Mesodermal cell (in vitro differentiated cells): ENCODE data around the gene FUT2.

Experiments used
- H3K27ac ChIP-seq: 2 replicates; pipeline ENCODE4 v1.7.0; 2013; ENCODE audit warnings: mild to moderate bottlenecking, low read depth, low read length, moderate library complexity; ENCODE audit not compliant: severe bottlenecking
- H3K36me3 ChIP-seq: 2 replicates; pipeline ENCODE4 v1.7.1; 2013; ENCODE audit warnings: mild to moderate bottlenecking, low read length, moderate library complexity; ENCODE audit not compliant: control insufficient read depth, insufficient read depth
- H3K4me1 ChIP-seq: one replicate; pipeline ENCODE4 v1.7.1; 2013; ENCODE audit warnings: mild to moderate bottlenecking, low read length; ENCODE audit not compliant: insufficient read depth, control insufficient read depth, poor library complexity, severe bottlenecking
- H3K4me3 ChIP-seq: 2 replicates; pipeline ENCODE4 v1.7.0; 2013; ENCODE audit warnings: low read length, control low read depth, mild to moderate bottlenecking; ENCODE audit not compliant: insufficient read depth, poor library complexity, severe bottlenecking; ENCODE audit errors: extremely low read depth
- H3K9me3 ChIP-seq: 2 replicates; pipeline ENCODE4 v1.7.1; 2013; ENCODE audit warnings: mild to moderate bottlenecking, low read length, moderate library complexity; ENCODE audit not compliant: control insufficient read depth
- WGBS, 2 experiments: methylation state at CpG; one replicate each; pipeline ENCODE4 v1.1.5; 2013; ENCODE audit warnings: missing lambda C conversion rate in 2 of 2; ENCODE audit not compliant: insufficient coverage in 2 of 2; 5-methylcytosine and 5-hydroxymethylcytosine counted together

The FUT2 gene

DNA sequence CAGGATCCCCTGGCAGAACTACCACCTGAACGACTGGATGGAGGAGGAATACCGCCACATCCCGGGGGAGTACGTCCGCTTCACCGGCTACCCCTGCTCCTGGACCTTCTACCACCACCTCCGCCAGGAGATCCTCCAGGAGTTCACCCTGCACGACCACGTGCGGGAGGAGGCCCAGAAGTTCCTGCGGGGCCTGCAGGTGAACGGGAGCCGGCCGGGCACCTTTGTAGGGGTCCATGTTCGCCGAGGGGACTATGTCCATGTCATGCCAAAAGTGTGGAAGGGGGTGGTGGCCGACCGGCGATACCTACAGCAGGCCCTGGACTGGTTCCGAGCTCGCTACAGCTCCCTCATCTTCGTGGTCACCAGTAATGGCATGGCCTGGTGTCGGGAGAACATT lies 7.5 kb downstream of the FUT2 start:
- H3K4me3 ChIP-seq = no peak overlapping the region
- no peaks in the 10 kb centered on the region for H3K36me3 ChIP-seq
- H3K27ac ChIP-seq = no peak overlapping the region
- no peaks in the 10 kb centered on the region for H3K4me1 ChIP-seq
- WGBS, 2 experiments = 91 to 94% methylated on average over 18 of the region's 23 CpGs
- H3K9me3 ChIP-seq = no peaks in the 10 kb centered on the region

DNA sequence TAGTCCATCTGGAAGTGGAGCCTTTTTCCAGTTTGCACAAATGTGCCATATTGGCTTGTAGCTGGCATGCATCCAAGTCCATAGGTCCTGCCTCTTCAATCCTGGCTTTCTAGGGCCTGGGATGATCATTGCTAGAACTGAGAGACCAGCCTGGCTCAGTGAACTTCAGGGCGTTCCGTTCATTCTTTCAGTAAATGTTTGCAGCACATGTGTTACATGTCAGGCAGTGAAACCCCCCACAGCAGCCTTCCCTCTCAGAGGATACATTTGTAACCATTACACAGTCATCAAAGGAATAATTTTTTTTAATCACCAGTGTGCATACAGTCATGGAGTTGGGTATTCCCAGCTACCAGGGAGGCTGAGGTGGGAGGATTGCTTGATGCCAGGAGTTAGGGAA lies 9.7 kb downstream of the FUT2 start:
- no peaks in the 10 kb centered on the region for H3K9me3 ChIP-seq
- no peak overlapping the region for H3K27ac ChIP-seq
- 75% methylated on average over 2 of the region's 2 CpGs; no CpG with 5 or more reads in 1 of the 2 experiments for WGBS, 2 experiments
- no peaks in the 10 kb centered on the region for H3K36me3 ChIP-seq
- H3K4me3 ChIP-seq = no peak overlapping the region
- H3K4me1 ChIP-seq = no peaks in the 10 kb centered on the region

DNA sequence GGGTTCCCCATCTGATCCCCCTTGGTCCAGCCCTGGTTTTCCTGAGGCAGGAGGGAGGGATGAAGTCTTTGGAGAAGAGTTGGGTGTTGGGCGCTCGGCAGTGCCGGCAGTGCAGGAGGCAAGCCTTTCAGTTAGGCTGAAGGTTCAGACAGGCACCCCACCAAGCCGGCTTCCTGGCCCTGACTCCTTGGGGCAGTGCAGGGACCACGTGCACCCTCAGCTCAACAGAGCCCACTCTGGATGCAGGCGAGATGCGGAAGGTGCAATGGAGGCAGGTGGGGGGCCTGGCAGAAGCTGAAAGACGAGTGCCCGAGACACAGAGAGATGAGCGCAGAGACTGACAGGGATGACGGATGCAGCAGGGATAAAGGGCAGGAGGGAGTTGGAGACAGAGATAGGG lies 12.7 kb downstream of the FUT2 start:
- WGBS, 2 experiments = 59 to 68% methylated on average over 10 of the region's 11 CpGs
- Histone ChIP-seq H3K4me1 (peaks cover 8% of the 10 kb centered on the region), H3K36me3 (no peaks in the 10 kb centered on the region), H3K27ac (no peak overlapping the region), H3K4me3 (no peak overlapping the region), H3K9me3 (no peaks in the 10 kb centered on the region)

DNA sequence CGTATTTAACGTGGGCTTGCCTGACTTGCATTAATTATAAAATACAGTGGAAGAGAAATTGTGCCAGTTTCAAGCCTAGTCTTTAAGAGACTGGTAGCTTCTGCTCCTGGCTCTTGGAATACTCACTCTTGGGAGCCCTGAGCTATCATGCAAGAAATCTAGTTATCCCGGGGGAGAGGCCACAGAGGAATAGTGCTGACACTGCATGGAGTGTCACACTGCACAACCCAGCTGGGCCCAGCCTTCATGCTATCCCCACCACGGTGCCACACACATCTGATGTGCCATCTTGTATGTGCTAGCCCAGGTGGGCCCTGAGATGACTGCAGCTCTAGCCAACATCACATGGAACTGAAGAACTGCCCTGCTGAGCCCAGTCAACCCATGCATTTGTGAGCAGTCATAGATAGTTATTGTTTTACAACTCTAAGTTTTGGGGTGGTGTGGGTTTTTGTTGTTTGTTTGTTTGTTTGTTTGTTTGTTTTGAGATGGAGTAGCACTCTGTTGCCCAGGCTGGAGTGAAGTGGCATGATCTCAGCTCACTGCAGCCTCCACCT lies 15.4 kb downstream of the FUT2 start:
- no peak overlapping the region for H3K4me3 ChIP-seq
- H3K4me1 ChIP-seq = peaks cover 12% of the 10 kb centered on the region
- H3K27ac ChIP-seq = no peak overlapping the region
- no peaks in the 10 kb centered on the region for H3K9me3 ChIP-seq
- H3K36me3 ChIP-seq = no peaks in the 10 kb centered on the region
- 84 to 90% methylated on average over 3 to 4 of the region's 4 CpGs for WGBS, 2 experiments

DNA sequence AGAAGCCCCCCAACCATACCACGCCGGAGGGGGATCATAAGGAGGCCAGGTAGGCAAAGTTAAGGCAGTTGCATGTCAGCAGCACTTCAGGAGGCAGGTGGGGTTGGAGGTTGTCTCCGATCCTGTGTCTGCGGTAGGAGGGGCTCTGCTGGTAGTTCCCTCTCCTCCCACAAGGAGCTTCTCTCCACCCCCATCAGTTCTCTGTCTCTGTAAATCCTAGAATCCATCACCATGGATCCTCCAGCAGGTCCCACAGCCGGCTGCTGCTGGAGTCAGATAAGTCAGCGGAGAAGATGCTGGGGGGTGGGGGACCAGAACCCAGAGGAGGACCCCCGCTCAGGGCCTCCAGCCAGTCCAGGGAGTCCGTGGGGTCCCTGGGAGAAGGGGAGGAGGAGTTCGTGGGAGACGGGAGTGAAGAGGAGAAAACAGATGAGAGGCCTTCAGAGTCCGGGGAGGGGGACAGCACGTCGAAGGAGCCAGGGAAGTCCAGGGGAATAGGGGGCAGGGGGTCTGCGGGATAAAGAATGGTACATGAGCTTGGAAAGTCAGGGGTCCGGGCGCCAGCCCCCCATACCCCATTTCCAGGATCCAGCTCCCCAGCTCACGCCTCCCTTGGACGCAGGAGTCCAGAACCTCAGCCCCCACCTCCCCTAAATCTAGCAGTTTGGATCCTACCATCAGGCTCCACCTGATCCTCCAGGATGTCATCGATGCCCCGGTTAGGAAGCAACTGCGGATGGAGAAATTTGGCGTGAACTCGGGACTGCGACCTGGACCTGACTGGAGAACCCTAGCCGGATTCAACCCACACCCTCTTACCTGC lies 17.5 kb downstream of the FUT2 start:
- Histone ChIP-seq H3K27ac (no peak overlapping the region), H3K4me3 (peak overlapping the region; percentile 71)
- WGBS, 2 experiments = 1 to 8% methylated on average over 12 to 15 of the region's 25 CpGs

DNA sequence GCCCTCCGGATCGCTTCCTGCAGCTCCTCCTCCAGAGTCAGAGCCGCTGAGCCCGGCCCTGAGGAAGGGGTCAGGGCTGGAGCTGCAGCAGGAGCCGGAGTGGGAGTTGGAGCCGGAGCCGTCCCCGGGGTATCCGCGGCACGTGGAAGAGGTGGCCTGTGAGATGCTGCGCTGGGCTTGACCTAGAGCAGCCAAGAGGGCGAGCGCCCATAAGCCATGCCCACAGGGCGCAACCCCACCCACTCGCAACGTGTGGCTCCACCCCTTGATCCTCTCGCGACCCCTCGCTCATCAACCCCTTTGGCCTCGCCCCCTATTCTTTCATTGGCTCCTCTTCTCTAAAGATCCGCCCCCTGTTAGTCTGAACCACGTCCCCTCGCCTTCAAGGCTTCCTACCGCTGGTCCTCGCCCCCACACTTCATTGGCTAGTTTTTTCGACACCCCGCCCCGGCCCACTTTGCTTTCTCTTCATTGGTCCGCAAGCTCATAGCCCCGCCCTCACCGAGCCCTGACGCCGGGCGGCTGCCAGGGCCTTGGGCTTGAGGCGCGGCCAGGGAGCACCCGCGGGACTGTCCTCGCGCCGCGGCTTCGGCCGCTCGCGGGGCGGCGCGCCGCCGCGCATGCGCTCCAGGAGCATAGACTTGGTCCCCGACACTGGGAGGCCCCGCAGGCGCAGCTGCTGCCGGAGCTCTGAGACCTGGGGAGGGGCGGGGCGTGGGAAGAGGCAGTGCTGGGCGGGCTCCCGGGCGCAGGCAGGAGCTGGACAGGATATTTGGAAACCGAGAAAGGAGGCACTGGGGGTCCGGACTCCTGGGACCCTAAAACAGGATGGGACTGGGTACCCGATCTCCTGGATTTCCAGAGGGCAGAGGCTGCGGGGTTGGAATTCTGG lies 18.3 kb downstream of the FUT2 start:
- H3K4me3 ChIP-seq = peak overlapping the region; percentile 71
- H3K36me3 ChIP-seq = no peaks in the 10 kb centered on the region
- peaks cover 22% of the 10 kb centered on the region for H3K4me1 ChIP-seq
- no peaks in the 10 kb centered on the region for H3K9me3 ChIP-seq
- WGBS, 2 experiments = 2% methylated on average over 36 to 59 of the region's 67 CpGs
- peak overlapping the region; percentile 57 for H3K27ac ChIP-seq

More for the DNA sequence above, 17.5 kb downstream of the FUT2 start:
- H3K9me3 ChIP-seq = no peaks in the 10 kb centered on the region
- H3K4me1 ChIP-seq = peaks cover 19% of the 10 kb centered on the region
- H3K36me3 ChIP-seq = no peaks in the 10 kb centered on the region

DNA sequence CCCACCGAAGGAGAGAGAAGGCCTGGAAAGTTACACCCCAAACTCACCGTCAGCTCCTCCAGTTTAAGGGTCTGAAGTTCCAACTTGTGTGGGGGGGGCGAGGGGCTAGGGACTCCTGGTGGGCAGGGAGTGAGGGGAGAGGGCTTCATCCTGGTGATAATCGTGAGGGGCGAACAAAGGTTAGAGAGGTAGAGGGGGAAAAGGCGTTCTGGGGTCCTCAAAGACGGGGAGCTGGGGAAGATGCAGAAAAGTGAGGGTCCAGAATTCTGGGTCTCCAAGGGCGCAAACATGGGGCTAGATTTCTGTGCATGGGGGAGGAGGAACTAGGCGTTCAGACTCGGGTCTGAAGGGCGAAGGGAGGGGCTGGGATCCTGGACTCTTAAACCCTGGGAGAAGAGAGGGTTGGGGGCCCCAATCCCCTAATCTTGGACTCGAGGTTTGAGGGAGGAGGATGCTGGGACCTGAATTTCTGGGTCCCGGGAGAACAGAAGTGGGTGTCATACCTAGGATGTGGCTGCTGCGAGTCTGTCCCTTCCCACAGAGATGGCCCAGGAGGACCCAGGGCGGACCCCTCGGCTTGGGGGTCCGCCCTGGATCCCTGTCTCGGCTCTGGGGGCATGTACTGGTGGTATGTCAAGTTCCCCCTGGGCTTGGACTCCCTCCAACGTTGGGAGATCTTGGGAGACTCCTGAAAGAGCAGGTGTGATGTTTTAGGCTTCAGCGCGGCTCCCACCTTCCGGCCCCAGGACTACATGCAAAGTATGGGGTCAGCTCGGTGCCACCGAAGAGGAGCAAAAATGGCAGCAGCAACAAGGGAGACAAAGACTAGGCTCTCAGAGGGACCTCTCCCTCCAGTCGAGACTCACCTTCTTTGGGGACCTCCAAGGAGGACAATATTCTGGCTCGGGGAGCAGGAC lies 19.2 kb downstream of the FUT2 start:
- Histone ChIP-seq H3K36me3 (no peaks in the 10 kb centered on the region), H3K9me3 (no peaks in the 10 kb centered on the region), H3K4me3 (peak overlapping the region; percentile 47), H3K27ac (peak overlapping the region; percentile 57), H3K4me1 (peaks cover 27% of the 10 kb centered on the region)
- WGBS, 2 experiments = 82 to 85% methylated on average over 20 of the region's 26 CpGs

DNA sequence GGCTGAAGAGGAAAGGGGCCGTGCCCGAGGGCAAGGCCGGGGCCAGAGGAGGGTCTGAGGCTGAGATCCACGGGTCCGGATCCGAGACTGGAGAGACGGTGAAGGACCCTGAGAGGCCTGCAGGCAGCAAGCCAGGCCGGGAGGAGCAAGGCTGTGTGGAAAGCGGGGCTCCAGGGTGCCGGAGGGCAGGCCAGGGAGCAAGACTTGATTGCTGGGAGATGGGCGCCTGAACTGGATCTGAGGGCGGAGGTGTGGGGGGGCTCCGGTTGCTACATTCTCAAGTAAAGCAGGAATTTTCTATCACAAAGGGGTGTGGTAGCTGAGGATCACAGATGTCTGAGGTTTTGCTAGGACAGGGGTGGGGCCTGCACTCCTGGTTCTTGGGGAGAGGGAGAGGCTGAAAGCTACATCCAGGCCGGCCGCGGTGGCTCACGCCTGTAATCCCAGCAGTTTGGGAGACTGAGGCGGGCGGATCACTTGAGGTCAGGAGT lies 20.0 kb downstream of the FUT2 start:
- Histone ChIP-seq H3K4me3 (no peak overlapping the region), H3K9me3 (no peaks in the 10 kb centered on the region), H3K36me3 (no peaks in the 10 kb centered on the region), H3K27ac (no peak overlapping the region), H3K4me1 (peaks cover 30% of the 10 kb centered on the region)
- 90 to 94% methylated on average over 11 to 18 of the region's 19 CpGs for WGBS, 2 experiments

DNA sequence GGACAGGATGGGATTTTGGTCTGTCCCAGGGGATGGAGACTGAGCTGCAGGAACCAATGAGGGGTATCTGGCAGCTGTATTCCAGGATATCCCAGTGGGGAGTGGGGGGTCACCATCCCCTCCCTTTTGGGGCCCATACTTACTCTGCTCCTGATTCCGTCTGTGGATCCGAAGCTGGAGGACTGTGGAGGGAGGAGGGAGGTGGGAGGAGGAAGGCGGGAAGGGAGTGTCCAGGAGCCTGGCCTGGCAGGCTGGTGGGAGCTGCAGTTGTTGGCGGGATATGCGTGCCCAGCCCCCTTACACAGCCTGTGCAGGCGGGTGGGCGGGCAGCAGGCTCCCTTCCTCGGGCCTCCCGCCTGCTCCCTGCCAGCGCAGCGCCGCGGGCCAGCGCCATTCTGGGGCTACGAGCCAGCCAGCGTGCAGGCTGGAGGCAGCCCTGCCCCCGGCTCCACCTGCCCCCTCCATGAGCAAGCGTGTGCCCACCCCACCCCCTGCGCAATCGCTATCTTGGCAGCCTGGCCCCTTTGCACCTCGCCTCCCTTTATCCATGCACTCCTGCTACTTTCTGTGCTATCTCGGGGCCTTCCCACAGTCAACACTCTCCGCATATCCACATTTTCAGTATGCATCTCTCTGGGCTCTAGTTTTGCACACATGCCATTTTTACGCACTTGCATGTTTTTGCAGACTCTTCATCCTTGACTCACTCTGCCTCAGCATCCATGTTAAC lies 21.0 kb downstream of the FUT2 start:
- Histone ChIP-seq H3K4me1 (peaks cover 30% of the 10 kb centered on the region), H3K27ac (peak overlapping the region; percentile 29), H3K36me3 (no peaks in the 10 kb centered on the region), H3K9me3 (no peaks in the 10 kb centered on the region), H3K4me3 (peak overlapping the region; percentile 5)
- WGBS, 2 experiments = 27 to 33% methylated on average over 14 to 16 of the region's 24 CpGs
